GM19043 (cell line): ENCODE results near the gene UBR3.

Experiments used
- ATAC-seq: cut with Tn5 transposase; IDR thresholded peaks from one replicate; pipeline ENCODE4 v1.9.1; 2021; ENCODE audit warnings: low read depth; ENCODE audit not compliant: unreplicated experiment

UBR3 gene

GRCh38 chr2:169994752-169995151 lies 167.5 kb downstream of the UBR3 start:
- no peak for ATAC-seq

- ATAC-seq = no peak
Measured at GRCh38 chr2:169997140-169997887, 170.1 kb downstream of the UBR3 start.

- no peak for ATAC-seq
Measured at GRCh38 chr2:169999054-169999453, 171.8 kb downstream of the UBR3 start.

- ATAC-seq = no peak
Measured at GRCh38 chr2:170002096-170002495, 174.8 kb downstream of the UBR3 start.

GRCh38 chr2:170005702-170006101 lies 178.4 kb downstream of the UBR3 start:
- ATAC-seq = no peak

GRCh38 chr2:170006587-170007325 lies 179.5 kb downstream of the UBR3 start:
- no peak for ATAC-seq

- ATAC-seq = no peak
Measured at GRCh38 chr2:170009209-170009608, 182.0 kb downstream of the UBR3 start.

GRCh38 chr2:170012773-170013172 lies 185.5 kb downstream of the UBR3 start:
- no peak for ATAC-seq

- ATAC-seq = no peak
Measured at GRCh38 chr2:170013802-170014551, 186.7 kb downstream of the UBR3 start.

GRCh38 chr2:170014769-170015168 lies 187.5 kb downstream of the UBR3 start:
- ATAC-seq = no peak

GRCh38 chr2:170017860-170018532 lies 190.7 kb downstream of the UBR3 start:
- no peak for ATAC-seq

- ATAC-seq = no peak
Measured at GRCh38 chr2:170019060-170019805, 192.0 kb downstream of the UBR3 start.

GRCh38 chr2:170020777-170021176 lies 193.5 kb downstream of the UBR3 start:
- no peak for ATAC-seq

- ATAC-seq = no peak
Measured at GRCh38 chr2:170022692-170023091, 195.4 kb downstream of the UBR3 start.

- no peak for ATAC-seq
Measured at GRCh38 chr2:170024721-170025120, 197.5 kb downstream of the UBR3 start.

GRCh38 chr2:170025223-170025622 lies 198.0 kb downstream of the UBR3 start:
- ATAC-seq = no peak

- no peak for ATAC-seq
Measured at GRCh38 chr2:170026361-170026760, 199.1 kb downstream of the UBR3 start.

GRCh38 chr2:170029551-170029950 lies 202.3 kb downstream of the UBR3 start:
- no peak for ATAC-seq

- no peak for ATAC-seq
Measured at GRCh38 chr2:170030040-170030439, 202.8 kb downstream of the UBR3 start.

- ATAC-seq = no peak
Measured at GRCh38 chr2:170031288-170031687, 204.0 kb downstream of the UBR3 start.
